Fibroblast of lung (primary cell): ENCODE data around the gene FRAT1.

Experiments
- EZH2 ChIP-seq: IDR thresholded peaks from 2 replicates; pipeline ENCODE4 v1.5.1; 2012; ENCODE audit warnings: low read length, control low read depth, mild to moderate bottlenecking; ENCODE audit errors: missing control alignments
- TF ChIP-seq, protein P1 (sequence below), 2 donors: IDR thresholded peaks in 1 of 2; conservative IDR thresholded peaks in 1 of 2; 1 replicate in 1 of 2; 2 replicates in 1 of 2; pipeline ENCODE4 v1.5.1; 2011 to 2012; ENCODE audit warnings: low read length in 2 of 2, control low read depth in 1 of 2, inconsistent platforms in 1 of 2, low read depth in 1 of 2, mild to moderate bottlenecking in 1 of 2

DNA sequence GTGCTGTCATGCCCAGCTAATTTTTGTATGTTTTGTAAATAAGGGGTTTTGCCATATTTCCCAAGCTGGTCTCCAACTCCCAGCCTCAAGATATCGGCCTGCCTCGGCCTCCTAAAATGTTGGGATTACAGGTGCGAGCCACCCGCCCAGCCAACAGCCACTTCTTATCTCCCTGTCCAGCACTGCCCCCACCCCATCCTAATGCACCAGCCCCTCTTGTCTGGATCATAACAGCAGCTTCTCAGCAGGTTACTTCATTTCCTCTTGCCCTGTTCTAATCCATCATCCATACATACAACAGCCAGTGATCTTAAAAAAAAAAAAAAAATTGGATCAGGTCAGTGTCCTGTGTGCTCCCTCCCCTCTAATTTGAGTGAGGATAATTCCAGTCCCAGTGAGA is 28.2 kb downstream of the FRAT1 start:
- TF ChIP-seq, protein P1, sequence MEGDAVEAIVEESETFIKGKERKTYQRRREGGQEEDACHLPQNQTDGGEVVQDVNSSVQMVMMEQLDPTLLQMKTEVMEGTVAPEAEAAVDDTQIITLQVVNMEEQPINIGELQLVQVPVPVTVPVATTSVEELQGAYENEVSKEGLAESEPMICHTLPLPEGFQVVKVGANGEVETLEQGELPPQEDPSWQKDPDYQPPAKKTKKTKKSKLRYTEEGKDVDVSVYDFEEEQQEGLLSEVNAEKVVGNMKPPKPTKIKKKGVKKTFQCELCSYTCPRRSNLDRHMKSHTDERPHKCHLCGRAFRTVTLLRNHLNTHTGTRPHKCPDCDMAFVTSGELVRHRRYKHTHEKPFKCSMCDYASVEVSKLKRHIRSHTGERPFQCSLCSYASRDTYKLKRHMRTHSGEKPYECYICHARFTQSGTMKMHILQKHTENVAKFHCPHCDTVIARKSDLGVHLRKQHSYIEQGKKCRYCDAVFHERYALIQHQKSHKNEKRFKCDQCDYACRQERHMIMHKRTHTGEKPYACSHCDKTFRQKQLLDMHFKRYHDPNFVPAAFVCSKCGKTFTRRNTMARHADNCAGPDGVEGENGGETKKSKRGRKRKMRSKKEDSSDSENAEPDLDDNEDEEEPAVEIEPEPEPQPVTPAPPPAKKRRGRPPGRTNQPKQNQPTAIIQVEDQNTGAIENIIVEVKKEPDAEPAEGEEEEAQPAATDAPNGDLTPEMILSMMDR (conservative IDR thresholded peaks at IDR 0.05 in 1 of 2, IDR thresholded peaks at IDR 0.05 in 1 of 2; ENCODE audit: low read depth in 1 of 2, low read length in 2 of 2) = no peak
- no peak for TF ChIP-seq EZH2
